NCI-H2107 treated with DMSO at 0.1 percent for 48 hours (cell line): ENCODE results near the gene ATP10D.

Source experiments
- DNase-seq: peaks from one replicate; lab custom pipeline; 2025; ENCODE audit not compliant: unreplicated experiment; lab: John Stamatoyannopoulos, UW

Gene ATP10D

DNA sequence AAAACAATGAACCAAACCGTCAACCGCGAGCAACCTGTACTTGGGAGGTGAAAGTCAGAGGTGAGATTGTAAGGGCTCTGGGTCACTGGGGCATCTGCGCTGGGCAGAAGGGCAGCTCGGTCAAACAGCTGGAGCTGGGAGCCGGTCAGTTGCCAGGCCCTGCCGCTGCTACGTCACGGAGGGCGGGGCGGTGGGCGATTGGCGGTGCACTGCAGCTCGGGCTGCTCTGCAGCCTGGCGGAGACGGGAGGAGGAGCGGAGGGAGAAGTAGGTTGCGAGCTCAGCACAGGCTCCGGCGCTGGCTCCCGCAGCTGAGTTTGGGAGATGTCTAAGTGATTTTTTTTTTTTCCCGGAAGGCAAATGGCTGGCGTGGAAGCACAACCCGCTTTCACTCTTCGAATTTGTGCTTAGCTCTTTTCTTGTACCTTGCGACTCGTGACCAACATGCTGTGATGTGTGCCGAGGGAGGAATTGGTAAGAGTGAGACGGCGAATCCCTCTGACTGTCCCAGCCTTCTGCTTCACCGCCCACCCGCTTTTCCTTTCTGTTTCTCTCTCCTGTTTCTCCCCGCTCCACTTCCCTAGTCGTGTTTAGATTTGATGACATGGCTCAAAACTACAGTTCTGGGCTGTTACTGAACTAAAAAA lies at the start of gene ATP10D:
ATP10D (plus strand) TSS at position 229 of the 646 bp plus-strand sequence. CDS start 27,266 bp downstream, outside the sequence.
- DNase-seq, result peak; percentile 66

DNA sequence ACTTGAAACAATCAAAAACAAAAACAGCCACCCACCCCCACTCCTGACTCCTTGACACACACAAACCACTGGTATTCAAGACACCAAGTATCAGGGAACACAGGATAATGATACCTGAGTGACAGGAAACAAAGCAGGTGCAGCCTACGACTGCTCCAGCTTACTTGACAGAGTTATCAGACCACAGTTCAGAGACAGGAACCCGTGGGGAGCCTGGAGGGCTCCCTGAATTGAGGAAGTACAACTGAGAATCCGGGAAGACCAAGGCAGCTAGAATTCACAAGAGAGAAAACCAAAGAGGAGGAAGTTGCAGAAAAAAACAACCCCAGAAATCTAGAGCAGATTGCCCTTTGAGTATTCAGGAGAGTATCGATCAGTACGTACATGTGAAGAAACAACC lies 42.1 kb upstream of the ATP10D start:
- DNase-seq, result no peak

GRCh38 chr4:47444031-47444430 lies 41.0 kb upstream of the ATP10D start:
- DNase-seq, result no peak

DNA sequence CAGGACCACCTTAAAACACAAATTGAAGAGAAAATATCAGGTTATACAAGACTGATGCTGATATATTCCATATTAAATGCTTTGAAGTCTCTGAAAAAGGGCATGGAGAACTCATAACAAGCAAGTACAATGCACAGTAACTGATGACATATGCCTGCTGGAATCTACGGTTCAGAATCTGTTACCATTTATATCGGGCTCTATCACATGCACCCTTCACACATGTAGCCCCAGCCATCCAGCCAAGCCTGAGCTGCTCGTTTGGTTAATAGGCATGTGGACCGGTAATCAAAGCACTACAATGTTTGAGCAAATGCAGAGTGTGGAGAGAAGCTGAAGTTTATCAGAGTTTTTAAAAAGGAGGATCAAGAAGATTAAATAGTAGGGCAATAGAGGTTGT lies 33.4 kb upstream of the ATP10D start:
- no peak for DNase-seq

DNA sequence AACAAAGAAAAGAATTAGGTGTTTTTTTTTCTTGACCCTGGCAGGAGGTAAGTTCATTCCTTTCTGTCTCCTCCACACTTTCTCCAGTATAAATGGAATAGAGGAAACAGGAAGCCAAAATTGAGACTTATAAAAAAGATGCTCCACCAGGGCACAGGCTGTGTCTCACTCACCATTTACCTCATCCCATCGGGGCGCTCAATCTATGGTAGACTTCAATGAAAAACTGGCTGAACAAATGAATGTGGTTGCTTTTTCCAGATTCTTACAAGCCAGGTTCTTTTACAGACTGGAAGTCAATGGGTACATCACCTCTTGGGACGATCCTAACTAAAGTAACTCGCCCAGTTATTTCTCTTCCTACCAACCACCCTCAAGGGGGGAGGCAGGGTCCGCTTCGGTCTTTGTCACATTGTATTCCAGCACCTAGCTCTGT lies 22.3 kb upstream of the ATP10D start:
- no peak for DNase-seq

- peak; percentile 40 for DNase-seq
Observed at GRCh38 chr4:47463235-47463956, 21.7 kb upstream of the ATP10D start, which contains the start of gene COMMD8. Gene COMMD8, minus strand, starts transcription at chr4:47463702. Its CDS starts 51 bp downstream, at chr4:47463651.

DNA sequence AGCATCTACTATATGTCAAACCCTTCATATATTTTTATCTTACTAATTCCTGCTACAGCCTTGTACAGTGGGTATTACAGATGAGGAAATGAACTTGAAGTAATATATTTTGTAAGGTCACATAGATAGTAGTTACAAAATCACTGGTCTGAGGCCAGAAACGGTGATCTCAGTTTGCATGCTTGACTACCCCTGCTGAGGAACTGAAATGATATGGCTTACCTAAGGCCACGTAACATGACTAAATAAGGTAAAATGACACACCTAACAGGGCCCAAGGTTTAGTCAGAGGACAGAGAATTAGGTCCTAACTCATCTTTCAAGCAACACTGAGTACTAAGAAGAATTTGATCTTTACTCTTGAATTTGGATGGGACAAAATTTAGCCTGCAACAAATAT lies 20.1 kb upstream of the ATP10D start:
- no peak for DNase-seq

DNA sequence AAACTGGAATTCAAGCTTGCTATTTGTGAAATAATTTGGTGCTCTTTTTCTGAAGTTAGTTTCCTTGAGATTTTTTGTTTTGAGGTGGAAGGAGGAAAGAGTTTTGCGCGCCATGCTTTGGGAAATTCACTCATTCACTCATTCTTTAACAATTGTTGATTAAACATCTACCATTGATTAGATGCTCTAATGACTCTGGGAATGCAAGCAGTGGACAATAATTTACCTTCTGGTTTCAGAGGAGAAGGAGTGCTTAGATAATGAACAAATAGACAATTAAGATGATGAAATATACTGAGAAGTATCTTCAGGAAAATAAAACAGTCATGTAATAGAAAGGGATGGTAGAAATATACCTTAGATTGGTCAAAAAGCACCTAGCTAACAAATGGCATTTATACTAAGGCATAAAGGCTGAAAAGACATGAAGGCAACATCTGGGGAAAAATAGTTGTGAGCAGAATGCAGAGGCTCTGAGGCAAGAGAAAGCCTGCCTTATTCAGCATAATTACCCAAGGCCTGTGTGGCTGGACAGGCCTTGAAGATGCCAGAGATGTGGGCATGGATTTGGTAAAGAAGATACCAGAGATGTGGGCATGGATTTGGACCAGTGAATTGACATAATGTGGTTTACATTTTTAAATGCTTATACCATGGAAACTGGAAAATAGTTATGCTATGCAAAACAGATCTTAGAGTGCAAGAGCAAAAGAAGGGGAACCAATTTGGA lies 18.9 kb upstream of the ATP10D start:
- DNase-seq, result no peak

- no peak for DNase-seq
Observed at GRCh38 chr4:47468706-47469365, 16.2 kb upstream of the ATP10D start.

GRCh38 chr4:47469951-47470350 lies 15.1 kb upstream of the ATP10D start:
- DNase-seq, result no peak

GRCh38 chr4:47471064-47471463 lies 14.0 kb upstream of the ATP10D start:
- DNase-seq, result no peak

GRCh38 chr4:47471591-47471990 lies 13.5 kb upstream of the ATP10D start:
- no peak for DNase-seq

GRCh38 chr4:47473141-47473750 lies 11.8 kb upstream of the ATP10D start:
- no peak for DNase-seq

- DNase-seq, result no peak
Observed at GRCh38 chr4:47474799-47475198, 10.3 kb upstream of the ATP10D start.

- DNase-seq, result no peak
Observed at GRCh38 chr4:47475411-47475810, 9.7 kb upstream of the ATP10D start.

- DNase-seq, result no peak
Observed at GRCh38 chr4:47478804-47479203, 6.3 kb upstream of the ATP10D start.

- no peak for DNase-seq
Observed at GRCh38 chr4:47482326-47482725, 2.7 kb upstream of the ATP10D start.

DNA sequence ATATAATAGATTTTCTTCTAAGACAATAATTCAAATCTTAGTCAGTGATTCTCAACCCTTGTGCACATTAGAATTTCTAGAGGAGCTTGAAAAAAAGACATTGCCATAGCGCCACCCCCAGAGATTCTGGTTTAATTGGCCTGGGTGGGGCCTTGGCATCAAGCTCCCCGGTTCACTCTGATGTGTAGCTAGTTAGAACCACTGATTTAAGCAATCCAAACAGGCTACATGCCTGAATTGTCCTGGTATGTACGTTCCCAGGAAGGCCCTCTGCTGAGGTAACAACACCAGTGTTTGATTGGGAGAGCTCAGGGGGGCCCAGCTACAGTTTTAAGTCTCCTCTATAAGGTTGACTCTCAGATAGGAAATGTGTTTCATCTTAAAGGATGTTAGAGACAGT lies 1.3 kb upstream of the ATP10D start:
- DNase-seq, result no peak

- no peak for DNase-seq
Observed at GRCh38 chr4:47484168-47484567, 907 bp upstream of the ATP10D start.

DNA sequence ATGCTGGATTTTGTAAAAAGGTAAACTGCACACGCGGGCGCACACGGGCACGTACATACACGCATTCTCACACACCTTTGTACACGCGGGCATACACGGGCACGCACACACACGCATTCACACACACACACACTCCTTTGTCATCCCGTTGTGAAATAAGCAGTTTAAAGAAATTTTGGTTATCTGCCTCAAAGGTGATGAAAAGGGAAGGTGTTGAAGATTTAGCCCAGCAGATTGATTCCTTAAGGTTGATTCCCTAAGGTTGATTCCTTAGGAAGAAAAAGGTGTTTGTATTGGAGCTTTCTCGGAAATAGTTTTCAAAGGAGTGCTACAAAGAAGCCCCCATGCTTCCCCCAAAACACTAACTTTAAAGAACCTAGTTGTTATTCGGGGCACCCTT lies 693 bp downstream of the ATP10D start:
- DNase-seq, result no peak

GRCh38 chr4:47486231-47486673 lies 1.2 kb downstream of the ATP10D start:
- no peak for DNase-seq
